GM13976 (cell line): ENCODE measurements around the gene NLRC5.

Source experiments
- DNase-seq: peaks from one replicate; pipeline ENCODE4 v3.0.0; 2012; ENCODE audit warnings: low spot score
- CTCF ChIP-seq: IDR thresholded peaks from 2 replicates; pipeline ENCODE4 v1.5.1; 2012; ENCODE audit warnings: borderline replicate concordance, mild to moderate bottlenecking; ENCODE audit not compliant: insufficient read depth; ENCODE audit errors: extremely low read depth, missing control alignments, control extremely low read depth
- in situ Hi-C: fragments of 300-500 bp; cut with MboI; formaldehyde crosslinking; loops from one replicate; pipeline ENCODE4 v1.12.0; 2022; ENCODE audit warnings: low sequenced_read_pairs, mixed read lengths, inconsistent platforms; ENCODE audit not compliant: unreplicated experiment

Gene NLRC5

GRCh38 chr16:57045694-57046381 lies 56.5 kb downstream of the NLRC5 start:
- peak; percentile 83 for DNase-seq
- peak; percentile 81 for TF ChIP-seq CTCF
- in situ Hi-C loops: loop anchor here (10.0 kb wide), 2 partner anchors 81 to 181 kb away; partner anchors contain the start of genes CETP and SLC12A3

- no peak for TF ChIP-seq CTCF
- no peak for DNase-seq
- in situ Hi-C loops: loop anchor here (10.0 kb wide), 2 partner anchors 83 to 183 kb away; partner anchors contain the start of genes CETP and SLC12A3
Measured at GRCh38 chr16:57048095-57048494, 58.7 kb downstream of the NLRC5 start.

DNA sequence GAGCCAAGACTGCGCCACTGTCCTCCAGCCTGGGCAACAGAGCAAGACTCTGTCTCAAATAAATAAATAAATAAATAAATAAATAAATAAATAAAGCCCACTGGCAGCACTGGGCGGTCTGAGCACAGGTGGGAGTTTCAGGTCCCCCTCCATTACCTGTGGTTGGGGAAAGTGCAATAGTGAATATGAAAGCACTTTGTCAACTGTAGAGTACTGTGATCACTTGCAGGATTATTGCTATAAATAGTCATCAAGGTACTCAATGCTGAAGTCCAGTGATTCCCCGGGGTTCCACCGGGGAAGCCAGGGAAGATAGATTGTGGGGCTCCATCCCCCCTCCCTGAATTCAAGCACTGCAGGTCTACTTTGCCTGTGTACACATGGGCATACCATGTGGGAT lies 60.3 kb downstream of the NLRC5 start:
- peak; percentile 76 for DNase-seq
- in situ Hi-C loops: loop anchor here (10.0 kb wide), 2 partner anchors 85 to 185 kb away; partner anchors contain the start of genes CETP and SLC12A3
- TF ChIP-seq CTCF: no peak

- DNase-seq: peak; percentile 56
- no peak for TF ChIP-seq CTCF
- in situ Hi-C loops: no loop called here
Measured at GRCh38 chr16:57051696-57052228, 62.4 kb downstream of the NLRC5 start.

DNA sequence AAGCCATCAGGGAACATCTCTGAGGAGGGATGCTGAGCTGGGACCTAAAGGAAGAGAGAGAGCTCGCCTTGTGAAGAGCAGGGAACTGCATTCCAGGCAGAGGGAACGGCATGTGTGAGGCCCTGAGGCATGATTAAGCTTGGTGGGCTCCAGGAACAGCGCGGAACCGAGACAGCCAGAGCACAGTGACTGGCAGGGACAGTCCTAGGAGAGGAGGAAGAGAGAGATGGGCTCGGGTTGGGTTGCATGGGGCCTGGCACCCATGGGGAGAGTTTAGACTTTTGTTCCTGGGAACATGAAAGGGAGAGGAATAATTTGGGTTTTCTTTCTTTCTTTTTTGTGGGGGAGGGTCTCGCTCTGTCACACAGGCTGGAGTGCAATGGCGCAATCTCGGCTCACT lies 63.8 kb downstream of the NLRC5 start:
- DNase-seq: no peak
- TF ChIP-seq CTCF: no peak
- in situ Hi-C loops: no loop called here

DNA sequence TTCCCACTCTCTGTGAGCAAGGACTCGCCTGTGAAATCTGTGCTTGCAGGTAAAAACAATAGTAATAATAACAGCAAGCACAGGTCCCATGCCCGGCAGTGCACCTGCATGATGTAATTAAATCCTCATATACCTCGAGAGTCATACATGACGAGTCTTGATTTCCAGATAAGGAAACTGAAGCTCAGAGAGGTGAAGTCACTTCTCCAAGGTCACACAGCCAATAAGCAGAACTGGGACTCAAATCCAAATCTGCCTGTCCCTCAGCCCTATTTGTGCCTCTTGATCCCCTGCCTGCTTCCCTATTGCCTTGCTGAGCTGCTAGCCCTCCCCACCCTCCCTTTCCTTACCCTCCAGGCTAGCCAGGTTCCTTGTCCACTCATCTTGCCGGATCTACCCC lies 65.0 kb downstream of the NLRC5 start:
- in situ Hi-C loops: no loop called here
- DNase-seq: no peak
- TF ChIP-seq CTCF: no peak
